Naive B cell (primary cell): ENCODE data around the gene ARHGEF18. TPM values are rescaled to one million over a fixed set of nuclear protein-coding genes. Genes with fewer than 3 reads are reported as not detected.
A peak's percentile ranks its signal among the peaks of the same experiment; 100 is the strongest.

ENCODE experiments used
- ATAC-seq, 2 donors: fragments of 150-1000 bp; cut with Tn5 transposase; 2 replicates each; pipeline ENCODE4 v1.10.0; 2021; ENCODE audit warnings: low read depth in 2 of 2, mild to moderate bottlenecking in 2 of 2, moderate library complexity in 2 of 2
- DNase-seq: peaks from one replicate; pipeline ENCODE4 v3.0.0; 2022
- H3K27ac Mint-ChIP-seq, 6 donors: one replicate each; pipeline ENCODE4 v1.8.0; 2020 to 2022; ENCODE audit warnings: mild to moderate bottlenecking in 6 of 6, mixed read lengths in 6 of 6, moderate library complexity in 5 of 6, inconsistent platforms in 2 of 6
- H3K27me3 Mint-ChIP-seq, 3 donors: one replicate each; pipeline ENCODE4 v1.8.0; 2021 to 2022; ENCODE audit warnings: mixed read lengths in 3 of 3, mild to moderate bottlenecking in 1 of 3
- H3K36me3 Mint-ChIP-seq, 2 donors: one replicate each; pipeline ENCODE4 v1.8.0; 2020 to 2022; ENCODE audit warnings: mixed read lengths in 2 of 2, inconsistent platforms in 1 of 2, mild to moderate bottlenecking in 1 of 2
- H3K4me1 Mint-ChIP-seq, 3 donors: one replicate each; pipeline ENCODE4 v1.8.0; 2020 to 2022; ENCODE audit warnings: mixed read lengths in 3 of 3, inconsistent platforms in 1 of 3, mild to moderate bottlenecking in 1 of 3, moderate library complexity in 1 of 3
- H3K4me3 Mint-ChIP-seq, 8 donors: one replicate each; pipeline ENCODE4 v1.8.0; 2020 to 2022; ENCODE audit warnings: mild to moderate bottlenecking in 8 of 8, mixed read lengths in 8 of 8, moderate library complexity in 8 of 8, inconsistent platforms in 2 of 8
- H3K9me3 Mint-ChIP-seq, 7 donors: one replicate each; pipeline ENCODE4 v1.8.0; 2020 to 2022; ENCODE audit warnings: mixed read lengths in 7 of 7, mild to moderate bottlenecking in 5 of 7, inconsistent platforms in 2 of 7, moderate library complexity in 1 of 7
- polyA plus RNA-seq, 6 donors: library from polyadenylated mRNA; unstranded; fragments of 300-500 nt; fragmentation: Illumina TruSeq; gene quantifications; one replicate each; pipeline ENCODE4 v1.2.3, GENCODE V29; 2021; ENCODE audit warnings: low read depth in 6 of 6

ARHGEF18 gene
- polyA plus RNA-seq, 6 donors from 2014 or later, result 3.0 to 19.9 (median 4.8) TPM

DNA sequence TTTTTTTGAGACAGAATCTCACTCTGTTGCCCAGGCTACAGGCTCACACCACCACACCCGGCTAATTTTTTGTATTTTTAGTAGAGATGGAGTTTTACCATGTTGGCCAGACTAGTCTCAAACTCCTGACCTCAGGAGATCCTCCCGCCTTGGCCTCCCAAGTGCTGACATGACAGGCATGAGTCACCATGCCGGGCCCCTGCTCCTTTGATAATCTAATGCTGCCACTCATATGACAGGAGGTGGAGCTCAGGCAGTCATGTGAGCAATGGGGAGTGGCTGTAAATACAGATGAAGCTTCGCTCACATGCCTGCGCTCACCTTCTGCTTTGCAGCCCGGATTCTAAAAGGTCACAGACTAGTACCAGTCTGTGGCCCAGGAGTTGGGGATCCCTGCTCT lies 25.1 kb downstream of the ARHGEF18 start:
- DNase-seq (no peak), ATAC-seq (no peak)
- peaks cover 0 to 1% (median 0%) of the 10 kb centered on the region in 7 donors for H3K9me3 Mint-ChIP-seq
- no peaks in the 10 kb centered on the region for H3K27me3 Mint-ChIP-seq
- H3K27ac Mint-ChIP-seq, result peak overlapping the region in 1 of 6 donors; percentile 57
- peaks cover 6 to 12% (median 10%) of the 10 kb centered on the region in 3 donors for H3K4me1 Mint-ChIP-seq
- no peak overlapping the region for H3K4me3 Mint-ChIP-seq
- peaks cover 9 to 25% of the 10 kb centered on the region in 2 donors for H3K36me3 Mint-ChIP-seq

DNA sequence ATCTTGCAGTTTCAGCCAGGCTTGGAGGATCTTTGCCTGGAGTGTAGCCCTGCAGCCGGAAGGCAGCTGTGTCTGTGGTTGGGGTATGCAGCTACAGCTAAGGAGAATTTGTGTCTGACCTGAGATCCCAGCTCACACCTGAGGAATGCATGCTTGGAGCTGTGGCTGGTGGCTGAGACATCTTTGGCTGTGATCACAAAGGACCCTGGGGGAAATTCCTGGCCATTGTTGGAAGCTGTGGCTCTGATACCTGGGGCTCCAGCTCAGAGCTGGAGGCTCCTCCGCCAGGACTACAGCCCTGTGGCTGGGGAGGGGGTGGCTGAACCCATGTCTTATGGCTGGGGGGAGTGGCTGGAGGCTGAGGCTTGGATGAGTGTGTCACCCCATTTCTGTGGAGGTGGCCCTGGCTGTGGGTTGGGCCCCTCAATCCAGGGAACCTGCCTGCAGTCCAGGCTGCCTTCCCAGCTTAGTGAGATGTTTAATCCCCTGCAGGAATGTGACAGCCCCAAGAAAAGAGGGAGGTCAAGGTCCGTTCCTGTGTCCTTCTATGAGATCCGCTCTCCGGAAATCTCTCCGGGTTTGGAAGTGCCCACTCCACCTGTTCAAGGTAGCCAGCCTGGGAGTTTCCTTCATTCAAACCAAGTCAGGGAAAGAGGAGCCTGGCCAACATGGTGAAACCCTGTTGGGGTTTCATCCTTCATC lies 27.6 kb downstream of the ARHGEF18 start:
- H3K9me3 Mint-ChIP-seq, result peaks cover 0 to 1% (median 0%) of the 10 kb centered on the region in 7 donors
- H3K4me3 Mint-ChIP-seq, result no peak overlapping the region
- no peak for DNase-seq
- peaks cover 9 to 42% of the 10 kb centered on the region in 2 donors for H3K36me3 Mint-ChIP-seq
- no peaks in the 10 kb centered on the region for H3K27me3 Mint-ChIP-seq
- peaks cover 20 to 29% (median 22%) of the 10 kb centered on the region in 3 donors for H3K4me1 Mint-ChIP-seq
- ATAC-seq, result no peak
- peak overlapping the region; percentile 11 to 86 (median 73) for H3K27ac Mint-ChIP-seq

DNA sequence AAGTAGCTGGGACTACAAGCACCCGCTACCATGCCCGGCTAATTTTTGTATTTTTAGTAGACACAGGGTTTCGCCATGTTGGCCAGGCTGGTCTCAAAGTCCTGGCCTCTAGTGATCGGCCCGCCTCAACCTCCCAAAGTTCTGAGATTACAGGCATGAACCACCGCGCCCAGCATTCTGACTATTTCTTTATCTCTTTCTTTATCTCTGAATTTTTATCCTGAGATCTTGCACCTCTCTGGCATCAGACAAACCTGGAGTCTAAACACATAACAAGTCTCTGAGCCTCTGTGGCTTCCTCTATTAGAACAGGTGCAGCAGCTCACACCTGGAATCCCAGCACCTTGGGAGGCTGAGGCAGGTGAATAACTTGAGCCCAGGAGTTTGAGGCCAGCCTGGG lies 28.5 kb downstream of the ARHGEF18 start:
- DNase-seq (no peak), ATAC-seq (no peak)
- Mint-ChIP-seq H3K36me3 (peaks cover 3 to 35% of the 10 kb centered on the region in 2 donors), H3K27me3 (no peaks in the 10 kb centered on the region), H3K27ac (peak overlapping the region in 2 of 6 donors; percentile 15 to 63), H3K4me3 (no peak overlapping the region), H3K4me1 (peaks cover 20 to 25% (median 20%) of the 10 kb centered on the region in 3 donors), H3K9me3 (no peaks in the 10 kb centered on the region)

DNA sequence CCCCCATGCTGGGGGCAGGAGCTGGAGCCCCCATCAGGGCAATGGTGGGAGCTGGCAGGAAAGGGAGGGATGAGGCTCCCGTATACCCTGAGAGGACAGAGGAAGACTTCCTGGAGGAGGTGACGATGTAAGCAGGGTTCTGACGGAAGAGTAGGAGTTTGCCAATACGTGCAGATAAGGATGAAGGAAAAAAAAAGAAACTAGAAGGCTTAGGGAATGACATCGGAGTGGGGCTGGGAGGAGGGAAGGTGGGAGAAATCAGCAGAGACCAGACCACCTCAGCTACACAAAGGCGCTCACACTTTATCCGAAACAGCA lies 32.3 kb downstream of the ARHGEF18 start:
- H3K4me1 Mint-ChIP-seq, result peaks cover 15 to 27% (median 26%) of the 10 kb centered on the region in 3 donors

DNA sequence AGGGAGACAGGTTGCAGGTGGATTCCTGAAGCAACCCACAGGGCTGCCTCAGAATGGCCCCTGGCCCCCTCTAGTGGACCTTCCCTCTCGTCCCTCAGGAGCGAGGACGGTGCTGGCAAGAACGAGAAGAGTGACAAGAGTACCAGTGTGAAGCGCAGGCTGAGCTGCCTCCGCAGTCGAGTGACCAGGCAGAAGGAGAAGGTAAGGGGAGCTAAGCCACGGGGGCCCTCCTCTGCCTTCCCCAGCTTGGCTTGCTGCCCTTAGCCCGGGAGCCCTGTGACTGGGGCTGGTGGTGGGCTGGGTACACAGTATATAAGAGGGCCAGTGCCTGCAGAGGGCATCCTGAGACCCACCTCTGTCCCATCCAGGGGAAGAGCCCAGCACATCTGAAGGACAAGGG lies 34.0 kb downstream of the ARHGEF18 start:
- no peak overlapping the region for H3K4me3 Mint-ChIP-seq
- H3K36me3 Mint-ChIP-seq, result peaks cover 5 to 22% of the 10 kb centered on the region in 2 donors

More for the DNA sequence above, 32.3 kb downstream of the ARHGEF18 start:
- DNase-seq, result no peak
- Mint-ChIP-seq H3K36me3 (peaks cover 5 to 22% of the 10 kb centered on the region in 2 donors), H3K27me3 (no peaks in the 10 kb centered on the region), H3K27ac (peak overlapping the region in 5 of 6 donors; percentile 55 to 89 (median 83)), H3K9me3 (no peaks in the 10 kb centered on the region), H3K4me3 (peak overlapping the region in 1 of 8 donors; percentile 52)
- ATAC-seq, result no peak

DNA sequence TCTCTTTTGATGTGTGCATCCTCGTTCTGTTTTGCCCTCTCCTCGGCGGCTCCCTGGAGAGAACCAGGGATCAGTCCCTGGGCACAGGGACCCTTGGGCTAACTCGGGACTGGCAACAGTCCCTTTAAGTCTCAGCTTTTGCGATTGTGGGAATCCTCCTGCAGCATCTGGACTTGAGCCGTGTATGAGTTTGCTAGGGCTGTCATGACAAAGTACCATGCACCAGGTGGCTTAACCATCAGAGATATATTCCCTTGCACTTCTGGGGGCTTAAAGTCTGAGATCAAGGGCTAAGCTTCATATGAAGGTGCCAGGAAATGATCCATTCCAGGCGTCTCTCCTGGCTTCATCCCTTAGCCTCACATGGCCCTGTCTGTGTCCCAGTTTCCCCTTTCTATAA lies 34.5 kb downstream of the ARHGEF18 start:
- H3K27me3 Mint-ChIP-seq, result no peaks in the 10 kb centered on the region
- peak overlapping the region in 4 of 6 donors; percentile 21 to 95 (median 35) for H3K27ac Mint-ChIP-seq
- peaks cover 20 to 26% (median 25%) of the 10 kb centered on the region in 3 donors for H3K4me1 Mint-ChIP-seq
- peaks cover 5 to 22% of the 10 kb centered on the region in 2 donors for H3K36me3 Mint-ChIP-seq
- no peak for ATAC-seq
- H3K9me3 Mint-ChIP-seq, result no peaks in the 10 kb centered on the region
- H3K4me3 Mint-ChIP-seq, result no peak overlapping the region
- no peak for DNase-seq

More for the DNA sequence above, 34.0 kb downstream of the ARHGEF18 start:
- peaks cover 20 to 28% (median 26%) of the 10 kb centered on the region in 3 donors for H3K4me1 Mint-ChIP-seq
- H3K27me3 Mint-ChIP-seq, result no peaks in the 10 kb centered on the region
- ATAC-seq (no peak), DNase-seq (no peak)
- peak overlapping the region in 4 of 6 donors; percentile 10 to 95 (median 33) for H3K27ac Mint-ChIP-seq
- no peaks in the 10 kb centered on the region for H3K9me3 Mint-ChIP-seq

DNA sequence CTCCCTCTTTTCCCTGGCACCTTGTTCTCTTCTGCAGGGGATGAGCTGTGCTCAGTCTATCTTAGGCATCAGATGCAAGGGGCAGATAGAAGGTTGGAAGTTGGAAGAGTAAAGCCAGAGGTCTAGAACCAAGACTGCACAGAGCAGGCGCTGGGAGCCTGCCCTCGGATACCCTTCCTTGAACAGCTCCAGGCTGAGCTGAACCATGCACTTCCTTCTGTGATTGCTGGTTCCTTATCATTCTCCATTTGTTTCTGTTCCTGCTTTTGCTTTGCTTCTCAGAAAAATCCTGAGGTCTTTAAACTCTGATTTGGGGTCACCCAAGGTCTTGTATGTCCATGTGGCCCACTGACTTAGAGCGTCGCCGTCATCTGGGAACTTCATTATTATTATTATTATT lies 36.3 kb downstream of the ARHGEF18 start:
- no peak overlapping the region for H3K4me3 Mint-ChIP-seq
- H3K27me3 Mint-ChIP-seq, result no peaks in the 10 kb centered on the region
- H3K36me3 Mint-ChIP-seq, result peaks cover 5 to 11% of the 10 kb centered on the region in 2 donors
- peaks cover 11 to 16% (median 11%) of the 10 kb centered on the region in 3 donors for H3K4me1 Mint-ChIP-seq
- no peak for DNase-seq
- no peak for ATAC-seq
- peak overlapping the region in 2 of 6 donors; percentile 43 to 57 for H3K27ac Mint-ChIP-seq
- no peaks in the 10 kb centered on the region for H3K9me3 Mint-ChIP-seq

DNA sequence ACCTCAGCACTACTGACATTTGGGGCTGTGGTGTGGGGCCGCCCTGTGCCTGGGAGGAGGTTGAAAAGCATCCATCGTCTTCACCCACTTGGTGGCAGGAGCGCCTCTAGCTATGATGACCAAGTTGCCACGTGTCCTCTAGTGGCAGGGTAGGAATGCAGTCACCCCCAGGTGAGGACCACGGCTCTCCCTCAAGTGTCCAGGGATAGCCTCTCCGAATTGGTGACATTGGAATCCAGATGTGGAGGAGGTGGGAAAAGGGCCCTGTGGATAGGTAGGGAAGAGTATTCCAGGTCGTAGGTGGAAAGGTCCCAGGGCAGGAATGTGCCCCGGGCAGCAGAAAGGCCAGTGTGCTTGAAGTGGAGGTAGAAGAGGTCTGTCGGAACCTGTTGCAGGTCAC lies 37.6 kb downstream of the ARHGEF18 start:
- Mint-ChIP-seq H3K36me3 (peaks cover 0 to 7% of the 10 kb centered on the region in 2 donors), H3K9me3 (no peaks in the 10 kb centered on the region), H3K4me1 (peaks cover 6% of the 10 kb centered on the region in 3 donors), H3K27me3 (no peaks in the 10 kb centered on the region), H3K4me3 (no peak overlapping the region), H3K27ac (peak overlapping the region in 3 of 6 donors; percentile 29 to 80 (median 79))
- ATAC-seq (no peak), DNase-seq (no peak)

DNA sequence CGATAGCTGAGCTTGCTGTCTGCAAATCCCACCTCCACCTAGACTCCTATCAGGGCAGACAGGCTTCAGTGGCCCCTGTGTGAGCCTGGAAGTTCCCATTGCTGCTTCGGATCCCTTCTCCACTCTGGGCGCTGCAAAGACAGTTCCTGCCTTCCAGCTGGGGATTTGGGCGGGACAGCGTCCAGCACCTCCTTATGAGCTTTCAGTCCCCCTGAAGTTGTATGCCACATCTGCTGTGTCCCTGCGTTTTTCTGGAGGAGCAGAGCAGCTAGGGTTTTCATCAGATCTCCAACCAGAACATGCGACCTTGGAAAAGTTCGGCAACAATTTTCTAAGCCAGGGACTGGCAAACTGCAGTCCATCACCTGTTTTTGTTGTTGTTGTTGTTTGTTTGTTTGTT lies 38.0 kb downstream of the ARHGEF18 start:
- ATAC-seq (no peak), DNase-seq (no peak)
- Mint-ChIP-seq H3K27me3 (no peaks in the 10 kb centered on the region), H3K4me3 (no peak overlapping the region), H3K27ac (peak overlapping the region in 1 of 6 donors; percentile 80), H3K36me3 (peaks cover 0 to 9% of the 10 kb centered on the region in 2 donors), H3K4me1 (peaks cover 6% of the 10 kb centered on the region in 3 donors), H3K9me3 (no peaks in the 10 kb centered on the region)

DNA sequence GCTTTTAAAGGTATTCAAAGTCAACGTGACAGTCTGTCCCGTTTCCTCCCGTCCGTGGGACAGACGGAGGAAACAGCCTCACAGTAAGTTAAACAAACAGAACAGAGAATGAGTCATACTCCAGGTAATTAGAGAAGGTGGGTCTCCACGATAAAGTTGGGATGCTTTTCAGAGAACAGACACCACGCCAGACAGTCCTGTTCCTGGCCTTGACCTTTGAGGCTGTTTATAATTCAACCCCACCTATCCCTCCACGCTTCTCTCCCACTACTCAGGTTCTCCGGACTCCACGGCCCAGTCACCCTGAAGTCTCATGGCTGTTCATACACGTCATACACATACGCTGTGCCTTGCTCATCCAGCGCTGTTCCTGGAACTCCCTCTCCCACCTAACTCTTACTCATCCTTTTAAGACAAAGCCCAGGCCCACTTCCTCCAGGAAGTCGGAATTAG lies 42.5 kb downstream of the ARHGEF18 start:
- ATAC-seq, result no peak
- peak overlapping the region in 2 of 6 donors; percentile 72 to 74 for H3K27ac Mint-ChIP-seq
- H3K4me3 Mint-ChIP-seq, result peak overlapping the region in 2 of 8 donors; percentile 43 to 64
- peaks cover 0 to 11% of the 10 kb centered on the region in 2 donors for H3K36me3 Mint-ChIP-seq
- no peaks in the 10 kb centered on the region for H3K9me3 Mint-ChIP-seq
- H3K27me3 Mint-ChIP-seq, result no peaks in the 10 kb centered on the region
- H3K4me1 Mint-ChIP-seq, result peaks cover 30% of the 10 kb centered on the region in 3 donors
- no peak for DNase-seq

DNA sequence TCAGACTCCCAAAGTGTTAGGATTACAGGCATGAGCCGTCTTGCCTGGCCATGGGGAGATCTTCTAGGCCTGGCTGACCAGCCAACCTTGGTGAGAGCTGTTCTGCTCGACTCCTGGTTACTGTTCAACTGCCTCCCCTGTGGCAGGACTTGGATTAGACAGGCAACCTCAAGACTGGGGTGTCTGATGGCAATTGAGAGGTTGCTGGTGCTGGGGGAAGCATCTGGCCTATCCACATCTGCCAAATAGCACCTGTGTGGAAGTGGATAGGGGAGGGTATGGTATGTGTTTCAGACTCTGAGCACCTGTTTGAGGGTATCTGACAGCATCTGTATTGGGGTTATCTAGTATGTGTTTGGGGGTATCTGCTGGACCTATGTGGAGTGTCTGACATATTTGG lies 44.7 kb downstream of the ARHGEF18 start:
- Mint-ChIP-seq H3K4me1 (peaks cover 28 to 45% (median 32%) of the 10 kb centered on the region in 3 donors), H3K4me3 (peak overlapping the region in 7 of 8 donors; percentile 74 to 94 (median 81))
- ATAC-seq, result no peak

DNA sequence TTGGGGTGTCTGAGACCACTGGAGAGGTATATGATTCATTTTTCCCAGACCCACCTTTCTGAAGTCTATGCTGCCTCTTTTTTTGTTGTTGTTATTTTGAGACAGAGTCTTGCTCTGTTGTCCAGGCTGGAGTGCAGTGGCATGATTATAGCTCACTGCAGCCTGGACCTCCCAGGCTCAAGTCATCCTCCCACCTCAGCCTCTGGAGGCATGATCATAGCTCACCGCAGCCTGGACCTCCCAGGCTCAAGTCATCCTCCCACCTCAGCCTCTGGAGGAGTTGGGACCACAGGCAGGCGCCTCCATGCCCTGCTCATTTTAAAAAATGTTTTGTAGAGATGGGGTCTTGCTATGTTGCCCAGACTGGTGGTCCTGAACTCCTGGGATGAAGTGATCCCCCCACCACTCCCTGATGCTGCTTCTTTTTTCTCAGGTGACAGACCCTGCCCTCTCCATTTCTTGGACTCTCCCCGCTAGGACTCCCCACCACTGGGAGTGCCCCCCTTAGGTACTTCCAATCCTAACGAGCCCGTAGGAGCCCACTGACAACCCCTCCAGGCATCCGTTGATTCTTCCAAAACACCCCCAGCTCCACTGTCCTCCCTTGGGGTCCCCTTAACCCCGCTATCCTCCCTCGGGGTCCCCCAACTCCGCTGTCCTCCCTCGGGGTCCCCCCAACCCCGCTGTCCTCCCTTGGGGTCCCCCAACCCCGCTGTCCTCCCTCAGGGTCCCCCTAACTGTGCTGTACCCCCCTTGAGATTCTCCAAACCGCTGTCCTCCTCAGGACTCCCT lies 45.4 kb downstream of the ARHGEF18 start:
- Mint-ChIP-seq H3K27ac (peak overlapping the region; percentile 81 to 96 (median 88)), H3K36me3 (peaks cover 0 to 18% of the 10 kb centered on the region in 2 donors), H3K9me3 (no peaks in the 10 kb centered on the region), H3K4me1 (peaks cover 34 to 52% (median 39%) of the 10 kb centered on the region in 3 donors), H3K27me3 (no peaks in the 10 kb centered on the region), H3K4me3 (peak overlapping the region; percentile 74 to 94 (median 83))
- no peak for DNase-seq
- ATAC-seq, result no peak

More for the DNA sequence above, 44.7 kb downstream of the ARHGEF18 start:
- Mint-ChIP-seq H3K36me3 (peaks cover 0 to 11% of the 10 kb centered on the region in 2 donors), H3K27me3 (no peaks in the 10 kb centered on the region), H3K9me3 (no peaks in the 10 kb centered on the region), H3K27ac (peak overlapping the region; percentile 81 to 96 (median 87))
- DNase-seq, result no peak

DNA sequence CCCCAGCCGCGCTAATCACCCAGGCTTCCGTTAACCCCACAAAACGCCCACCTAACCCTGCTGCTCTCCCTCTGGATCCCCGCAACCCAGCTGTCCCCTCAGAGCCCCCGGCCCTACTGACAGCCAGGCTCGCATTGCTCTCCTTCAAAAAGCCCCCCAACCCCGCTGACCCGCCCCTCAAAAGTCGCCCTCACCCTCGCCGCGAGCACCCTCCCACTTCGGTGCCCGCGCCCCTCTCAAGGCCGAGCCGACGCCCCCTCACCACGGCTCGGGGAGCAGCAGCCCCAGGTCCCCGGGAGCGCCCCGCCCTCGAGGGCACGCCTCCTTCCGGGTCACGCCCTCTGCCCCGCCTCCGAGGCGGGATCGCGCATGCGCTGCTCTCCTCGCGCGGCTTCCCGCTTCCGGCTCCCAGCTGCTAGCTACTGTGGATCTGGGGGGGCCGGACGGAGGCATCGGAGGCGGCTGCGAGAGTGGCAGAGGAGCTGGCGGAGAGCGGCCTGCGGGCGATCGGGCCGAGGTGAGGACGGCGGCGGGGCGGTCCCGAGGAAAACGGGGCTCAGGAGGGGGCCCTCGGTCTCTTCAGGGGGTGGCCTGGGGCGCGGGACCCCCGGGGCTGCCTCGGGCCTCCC lies 46.1 kb downstream of the ARHGEF18 start:
- H3K36me3 Mint-ChIP-seq, result peaks cover 0 to 22% of the 10 kb centered on the region in 2 donors
- peak; percentile 80 for DNase-seq
- no peaks in the 10 kb centered on the region for H3K27me3 Mint-ChIP-seq
- peak overlapping the region; percentile 62 to 96 (median 88) for H3K27ac Mint-ChIP-seq
- ATAC-seq, result peak; percentile 62 to 66
- no peaks in the 10 kb centered on the region for H3K9me3 Mint-ChIP-seq
- H3K4me1 Mint-ChIP-seq, result peaks cover 37 to 58% (median 43%) of the 10 kb centered on the region in 3 donors
- peak overlapping the region; percentile 74 to 94 (median 83) for H3K4me3 Mint-ChIP-seq
